Naive thymus-derived CD8-positive, alpha-beta T cell (primary cell): ENCODE data around the gene CHMP4A. TPM values are rescaled to one million over a fixed set of nuclear protein-coding genes. Genes with fewer than 3 reads are reported as not detected.

ENCODE experiments used
- ATAC-seq, 2 donors: fragments of 150-1000 bp; cut with Tn5 transposase in 1 of 2; sonication (Bioruptor Pico), chemical (Tn5 transposase) in 1 of 2; 1 replicate in 1 of 2; 2 replicates in 1 of 2; pipeline ENCODE4 v1.10.0; 2021; ENCODE audit warnings: mild to moderate bottlenecking in 2 of 2, moderate library complexity in 2 of 2
- POLR2A ChIA-PET: fragments of 350-600 bp; sonication (Branson Sonifier 250); formaldehyde crosslinking; loops from one replicate; lab custom pipeline; 2021; ENCODE audit warnings: antibody characterized with exemption; lab: Charles Lee
- DNase-seq, 10 donors: peaks; one replicate each; pipeline versions ENCODE4 v3.0.0 to v3.0.0-alpha.2; 2020 to 2022
- H3K27ac Mint-ChIP-seq, 10 donors: one replicate each; pipeline ENCODE4 v1.8.0; 2020 to 2022; ENCODE audit warnings: mild to moderate bottlenecking in 10 of 10, mixed read lengths in 10 of 10, moderate library complexity in 4 of 10, inconsistent platforms in 1 of 10
- H3K27me3 Mint-ChIP-seq, 5 donors: one replicate each; pipeline ENCODE4 v1.8.0; 2021 to 2022; ENCODE audit warnings: mixed read lengths in 5 of 5
- H3K36me3 Mint-ChIP-seq, 3 donors: one replicate each; pipeline ENCODE4 v1.8.0; 2020 to 2022; ENCODE audit warnings: mixed read lengths in 3 of 3, mild to moderate bottlenecking in 2 of 3, inconsistent platforms in 1 of 3
- H3K4me1 Mint-ChIP-seq, 4 donors: one replicate each; pipeline ENCODE4 v1.8.0; 2021 to 2022; ENCODE audit warnings: mixed read lengths in 4 of 4
- H3K4me3 Mint-ChIP-seq, 10 donors: one replicate each; pipeline ENCODE4 v1.8.0; 2020 to 2022; ENCODE audit warnings: mild to moderate bottlenecking in 10 of 10, mixed read lengths in 10 of 10, moderate library complexity in 6 of 10, inconsistent platforms in 1 of 10
- H3K9me3 Mint-ChIP-seq, 9 donors: one replicate each; pipeline ENCODE4 v1.8.0; 2020 to 2022; ENCODE audit warnings: mixed read lengths in 9 of 9, mild to moderate bottlenecking in 3 of 9, inconsistent platforms in 1 of 9, moderate library complexity in 1 of 9
- polyA plus RNA-seq, 3 donors: library from polyadenylated mRNA; unstranded; fragments of 300-500 nt; fragmentation: Illumina TruSeq; gene quantifications; one replicate each; pipeline ENCODE4 v1.2.3, GENCODE V29; 2021
- total RNA-seq, 8 experiments: library from RNA in 2 of 8; stranded (reverse) in 2 of 8; gene quantifications; one replicate each; pipeline ENCODE4 v1.2.3 and lab custom pipeline; 2021 to 2026

CHMP4A gene
- total and polyA plus RNA-seq, 5 experiments from 2014 or later = 99.4 to 144 (median 133) TPM

DNA sequence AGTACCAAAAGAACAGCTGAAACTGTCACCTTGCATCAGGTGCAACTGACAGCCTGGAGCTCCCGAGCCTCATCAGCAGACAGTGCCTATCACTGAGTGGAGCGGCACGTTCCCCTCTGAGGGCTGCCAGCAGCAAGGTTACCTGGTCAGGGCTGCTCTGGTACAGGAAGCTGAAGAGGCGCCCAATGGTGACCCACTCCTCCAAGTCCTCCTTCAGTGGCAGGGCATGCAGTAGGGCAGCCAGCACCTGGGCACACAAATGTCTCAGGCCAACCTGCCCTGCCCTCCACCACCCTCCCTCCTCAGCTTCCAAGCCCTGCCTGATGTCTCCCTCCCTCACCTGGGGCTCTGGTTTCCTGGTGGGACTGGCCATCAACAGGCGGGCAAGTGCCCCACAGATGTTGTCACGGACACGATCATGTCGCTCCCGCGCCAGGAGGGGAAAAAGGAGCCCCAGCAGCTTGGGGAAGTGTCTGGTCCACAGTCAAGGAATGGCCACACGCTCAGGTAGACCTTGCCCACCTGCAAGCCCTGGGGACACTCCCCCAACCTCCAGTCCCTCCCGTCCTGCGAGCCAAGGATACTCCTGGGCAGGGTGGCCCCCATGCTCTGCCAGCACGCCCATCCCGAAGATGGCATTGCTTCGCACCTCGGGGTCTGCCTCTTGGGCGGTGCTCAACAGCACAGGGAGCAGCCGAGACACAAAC is 31.8 kb downstream of the CHMP4A start:
- Mint-ChIP-seq H3K27me3 (no peaks in the 10 kb centered on the region), H3K27ac (peak overlapping the region in 2 of 10 donors; percentile 24 to 59), H3K36me3 (peaks cover 0 to 60% (median 6%) of the 10 kb centered on the region in 3 donors), H3K4me1 (peaks cover 0 to 7% (median 6%) of the 10 kb centered on the region in 4 donors), H3K9me3 (no peaks in the 10 kb centered on the region), H3K4me3 (no peak overlapping the region)
- ATAC-seq (peak in 1 of 2 donors; percentile 15), DNase-seq (no peak)
- POLR2A ChIA-PET = interaction anchor here (1.5 kb wide), 1 partner anchor 10 kb away, joined by 6 read pairs; the partner anchor contains the start of gene REC8

DNA sequence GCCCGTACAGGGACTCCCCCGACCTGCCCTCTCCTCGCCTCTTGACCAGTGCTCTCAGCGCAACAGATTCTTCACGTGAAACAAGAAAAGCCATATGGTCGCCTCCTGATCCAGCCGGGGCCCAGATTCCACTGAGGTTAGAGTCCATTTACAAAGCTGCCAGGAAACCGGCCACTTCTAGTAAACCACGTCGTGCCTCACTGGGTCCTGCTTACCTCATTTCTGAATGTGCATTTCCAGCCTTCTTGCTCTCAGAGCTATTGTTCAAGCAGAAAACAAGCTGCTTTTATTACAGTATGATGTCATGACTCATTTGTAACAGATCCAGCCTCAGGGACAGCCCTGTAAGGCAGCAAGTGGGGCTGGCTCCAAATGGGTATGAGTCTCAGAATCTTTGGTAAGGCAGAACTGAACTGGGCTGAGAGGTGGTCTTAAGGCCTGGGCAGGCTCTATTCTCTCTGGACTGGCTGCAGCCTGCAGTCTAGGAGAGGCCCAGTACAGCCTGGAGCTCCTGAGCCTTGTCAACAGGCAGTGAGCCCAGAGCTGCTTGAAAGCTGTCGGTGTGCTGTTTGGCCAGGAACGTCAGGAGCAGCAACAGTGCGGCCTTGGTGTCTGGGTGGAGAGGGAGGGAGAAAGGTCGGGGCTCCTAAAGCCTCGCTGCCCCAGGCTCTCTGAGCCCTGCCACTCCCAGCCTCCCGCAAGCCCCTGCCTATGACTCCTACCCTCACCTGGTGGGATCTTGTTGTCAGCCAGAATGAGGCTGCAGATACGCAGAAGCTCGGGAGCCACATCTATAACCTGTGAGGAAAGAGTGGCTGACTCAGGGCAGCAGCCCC is 33.1 kb downstream of the CHMP4A start:
- Mint-ChIP-seq H3K4me1 (peaks cover 0 to 4% (median 1%) of the 10 kb centered on the region in 4 donors), H3K36me3 (peaks cover 0 to 57% (median 3%) of the 10 kb centered on the region in 3 donors), H3K27ac (peak overlapping the region in 4 of 10 donors; percentile 20 to 61 (median 50)), H3K27me3 (no peaks in the 10 kb centered on the region), H3K4me3 (no peak overlapping the region), H3K9me3 (no peaks in the 10 kb centered on the region)
- no peak for ATAC-seq
- POLR2A ChIA-PET = interaction anchor here (1.0 to 1.2 kb wide), 2 partner anchors 9 kb away, joined by 4 to 9 read pairs; partner anchors contain the start of gene IPO4
- no peak for DNase-seq

DNA sequence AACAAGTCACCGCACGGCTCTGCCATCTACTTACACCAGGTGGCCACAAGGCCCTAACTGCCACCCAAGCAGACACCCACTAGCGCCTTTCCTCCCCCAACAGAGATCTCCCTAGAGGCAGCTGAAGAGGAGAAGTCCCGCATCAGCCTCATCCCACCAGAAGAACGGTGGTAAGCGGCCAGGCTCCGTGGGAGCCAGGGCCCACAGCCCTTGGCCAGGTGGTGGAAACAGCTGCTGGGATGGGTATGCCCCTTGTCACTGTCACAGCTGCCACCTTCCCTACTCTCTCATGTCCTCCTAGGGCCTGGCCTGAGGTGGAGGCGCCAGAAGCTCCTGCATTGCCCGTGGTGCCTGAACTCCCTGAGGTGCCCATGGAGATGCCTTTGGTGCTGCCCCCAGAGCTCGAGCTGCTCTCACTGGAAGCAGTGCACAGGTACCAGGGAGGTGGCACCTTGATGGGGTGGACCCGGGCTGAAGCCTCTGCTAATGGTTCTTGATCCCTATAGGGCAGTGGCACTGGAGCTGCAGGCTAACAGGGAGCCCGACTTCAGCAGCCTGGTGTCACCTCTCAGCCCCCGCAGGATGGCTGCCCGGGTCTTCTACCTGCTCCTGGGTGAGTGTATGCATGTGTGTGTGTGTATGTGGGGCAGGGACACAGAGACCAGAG is 33.9 kb downstream of the CHMP4A start:
- Mint-ChIP-seq H3K27me3 (no peaks in the 10 kb centered on the region), H3K4me3 (no peak overlapping the region), H3K36me3 (peaks cover 0 to 62% (median 3%) of the 10 kb centered on the region in 3 donors), H3K27ac (peak overlapping the region in 4 of 10 donors; percentile 53 to 67 (median 62)), H3K4me1 (peaks cover 0 to 7% (median 5%) of the 10 kb centered on the region in 4 donors), H3K9me3 (no peaks in the 10 kb centered on the region)
- ATAC-seq (no peak), DNase-seq (no peak)
- POLR2A ChIA-PET = interaction anchor here (0.6 to 1.3 kb wide), 6 partner anchors 9 to 39 kb away, joined by 3 to 9 read pairs (median 4); partner anchors contain the start of genes IPO4, IRF9 and TM9SF1

DNA sequence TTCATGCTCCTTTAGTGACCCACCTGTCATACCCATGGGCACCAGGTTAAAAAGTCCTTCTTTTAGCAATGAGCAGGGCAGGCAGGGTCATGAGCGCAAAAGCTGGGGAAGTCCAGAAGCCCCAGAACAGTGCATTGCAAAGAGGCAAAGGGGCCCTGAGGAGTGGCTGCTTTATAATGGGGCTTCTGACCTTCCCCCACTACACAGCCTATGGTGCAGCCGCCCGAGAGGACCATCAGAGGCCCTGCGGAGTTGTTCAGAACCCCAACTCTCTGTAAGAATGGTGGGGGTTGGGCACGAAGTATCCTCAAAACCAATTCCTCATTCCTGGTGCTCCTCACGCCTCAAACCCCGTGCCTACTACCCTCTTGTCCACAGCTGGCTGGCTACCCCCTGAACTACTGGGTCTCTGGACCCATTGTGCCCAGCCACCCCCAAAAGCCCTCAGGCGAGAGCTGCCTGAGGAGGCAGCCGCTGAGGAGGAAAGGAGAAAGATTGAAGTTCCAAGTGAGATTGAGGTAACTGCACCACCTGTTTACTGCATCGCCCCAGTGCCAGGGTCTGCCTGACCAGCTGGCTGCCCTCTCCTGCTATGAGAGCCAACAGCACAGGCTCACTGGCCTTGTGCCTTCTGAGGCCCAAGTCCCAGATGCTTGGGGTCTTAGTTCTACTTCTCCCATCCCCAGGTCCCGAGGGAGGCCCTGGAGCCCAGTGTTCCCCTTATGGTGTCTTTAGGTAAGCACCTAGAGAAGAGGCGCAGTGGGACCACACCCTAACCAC is 34.7 kb downstream of the CHMP4A start:
- H3K9me3 Mint-ChIP-seq = no peaks in the 10 kb centered on the region
- H3K4me3 Mint-ChIP-seq = no peak overlapping the region
- no peaks in the 10 kb centered on the region for H3K27me3 Mint-ChIP-seq
- no peak for DNase-seq
- POLR2A ChIA-PET = interaction anchor here (0.6 to 1.3 kb wide), 4 partner anchors 10 to 38 kb away, joined by 3 to 4 read pairs (median 3); partner anchors contain the start of genes IPO4, IRF9 and TM9SF1
- ATAC-seq = no peak
- peaks cover 0 to 8% (median 7%) of the 10 kb centered on the region in 4 donors for H3K4me1 Mint-ChIP-seq
- H3K27ac Mint-ChIP-seq = peak overlapping the region in 3 of 10 donors; percentile 25 to 67 (median 37)
- peaks cover 0 to 59% (median 3%) of the 10 kb centered on the region in 3 donors for H3K36me3 Mint-ChIP-seq

DNA sequence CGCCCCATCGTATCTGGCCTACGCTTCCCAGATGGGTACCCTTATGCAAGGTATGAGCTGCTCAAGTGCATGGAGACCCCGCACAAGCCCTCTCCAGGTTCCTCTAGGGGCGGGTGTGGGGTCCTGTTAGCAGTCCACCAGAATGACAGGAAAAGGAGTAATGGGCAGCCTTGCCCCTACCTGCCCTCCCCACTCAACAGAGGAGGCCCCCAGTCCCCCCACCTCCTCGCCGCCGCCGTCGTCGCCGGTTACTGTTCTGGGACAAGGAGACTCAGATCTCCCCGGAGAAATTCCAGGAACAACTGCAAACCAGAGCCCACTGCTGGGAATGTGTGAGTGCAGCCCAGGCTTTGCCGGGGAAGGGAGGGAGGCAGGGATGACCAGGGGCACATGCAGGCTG is 35.4 kb downstream of the CHMP4A start:
- no peak for ATAC-seq
- Mint-ChIP-seq H3K4me1 (peaks cover 7 to 12% (median 12%) of the 10 kb centered on the region in 4 donors), H3K27me3 (no peaks in the 10 kb centered on the region), H3K9me3 (no peaks in the 10 kb centered on the region), H3K4me3 (no peak overlapping the region), H3K36me3 (peaks cover 0 to 52% (median 3%) of the 10 kb centered on the region in 3 donors), H3K27ac (peak overlapping the region in 1 of 10 donors; percentile 52)
- POLR2A ChIA-PET = no interaction called here
- DNase-seq = no peak

DNA sequence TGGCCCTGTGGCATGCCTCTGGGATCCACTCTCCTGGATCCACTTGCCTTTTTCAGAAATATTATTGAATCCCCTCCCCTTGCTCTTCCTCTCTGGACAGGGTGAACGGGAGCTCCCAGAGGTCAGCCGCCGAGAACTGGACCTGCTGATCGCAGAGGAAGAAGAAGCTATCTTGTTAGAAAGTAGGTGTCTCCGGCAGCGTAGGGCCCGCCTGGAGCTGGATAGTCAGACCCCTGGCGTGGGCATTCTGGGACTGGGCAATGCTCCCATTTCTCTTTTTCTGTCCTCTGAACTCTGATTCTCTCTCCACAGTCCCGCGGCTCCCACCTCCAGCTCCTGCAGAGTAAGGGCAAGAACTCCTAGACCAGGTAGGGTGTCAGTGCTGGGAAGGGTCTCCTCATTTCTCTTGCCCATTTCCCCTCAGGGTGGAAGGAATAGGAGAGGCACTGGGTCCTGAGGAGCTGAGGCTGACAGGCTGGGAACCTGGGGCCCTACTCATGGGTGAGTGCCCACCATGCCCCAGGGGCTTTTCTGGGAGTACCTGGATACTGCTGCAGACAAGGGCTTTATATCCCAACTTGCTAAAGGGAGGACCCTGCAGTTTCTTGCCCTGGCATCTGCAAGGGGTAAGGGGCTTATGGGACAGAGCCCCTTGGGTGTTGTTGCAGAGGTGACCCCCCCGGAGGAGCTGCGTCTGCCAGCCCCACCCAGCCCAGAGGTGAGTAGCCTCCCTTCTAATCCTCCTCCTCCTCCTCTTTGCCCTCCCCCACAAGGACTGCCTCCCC is 36.1 kb downstream of the CHMP4A start:
- DNase-seq (no peak), ATAC-seq (no peak)
- POLR2A ChIA-PET = interaction anchor here (0.6 to 1.2 kb wide), 4 partner anchors 8 to 44 kb away, joined by 3 read pairs; partner anchors contain the start of gene IRF9
- no peaks in the 10 kb centered on the region for H3K27me3 Mint-ChIP-seq
- peak overlapping the region in 4 of 10 donors; percentile 40 to 86 (median 68) for H3K27ac Mint-ChIP-seq
- H3K4me1 Mint-ChIP-seq = peaks cover 10 to 18% (median 14%) of the 10 kb centered on the region in 4 donors
- no peaks in the 10 kb centered on the region for H3K9me3 Mint-ChIP-seq
- peaks cover 0 to 47% (median 3%) of the 10 kb centered on the region in 3 donors for H3K36me3 Mint-ChIP-seq
- no peak overlapping the region for H3K4me3 Mint-ChIP-seq

DNA sequence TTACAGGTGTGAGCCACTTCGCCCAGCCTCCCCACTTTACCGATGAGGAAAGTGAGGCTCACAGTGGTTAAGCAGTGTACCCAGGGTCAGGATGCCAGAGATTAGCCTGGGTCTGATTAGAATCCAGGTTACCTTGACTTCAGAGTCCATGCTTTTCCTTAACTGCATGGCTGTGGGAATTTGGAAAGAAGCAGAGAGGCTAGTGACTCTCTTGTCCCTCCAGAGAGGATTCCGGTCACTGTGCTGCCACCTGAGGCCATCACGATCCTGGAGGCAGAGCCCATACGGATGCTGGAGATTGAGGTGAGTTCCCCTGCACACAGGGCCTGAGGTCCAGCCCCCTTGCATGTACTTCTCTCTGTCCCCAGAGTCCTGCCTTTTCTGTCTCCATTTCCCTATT is 36.7 kb downstream of the CHMP4A start:
- DNase-seq (no peak), ATAC-seq (no peak)
- peaks cover 12 to 22% (median 18%) of the 10 kb centered on the region in 4 donors for H3K4me1 Mint-ChIP-seq
- H3K27ac Mint-ChIP-seq = peak overlapping the region in 1 of 10 donors; percentile 40
- peaks cover 0 to 43% (median 3%) of the 10 kb centered on the region in 3 donors for H3K36me3 Mint-ChIP-seq
- H3K9me3 Mint-ChIP-seq = no peaks in the 10 kb centered on the region
- H3K4me3 Mint-ChIP-seq = no peak overlapping the region
- POLR2A ChIA-PET = interaction anchor here (0.6 to 1.2 kb wide), 5 partner anchors 7 to 43 kb away, joined by 3 to 4 read pairs (median 3); partner anchors contain the start of gene IRF9
- H3K27me3 Mint-ChIP-seq = no peaks in the 10 kb centered on the region

DNA sequence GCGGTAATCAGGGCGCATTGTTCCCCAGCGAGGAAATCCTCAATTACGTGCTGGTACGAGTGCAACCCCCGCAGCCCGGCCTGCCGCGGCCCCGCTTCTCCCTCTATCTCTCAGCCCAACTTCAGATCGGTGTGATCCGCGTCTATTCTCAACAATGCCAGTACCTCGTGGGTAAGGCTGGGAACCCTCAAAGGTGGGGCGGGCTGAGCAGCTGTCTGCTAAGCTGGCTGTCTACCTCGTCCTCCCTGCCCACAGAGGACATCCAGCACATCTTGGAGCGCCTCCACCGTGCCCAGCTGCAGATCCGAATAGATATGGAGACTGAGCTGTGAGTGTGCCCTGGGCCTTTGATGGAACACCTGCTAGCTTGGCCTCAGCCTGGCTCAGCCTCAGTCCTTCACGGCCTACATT is 40.4 kb downstream of the CHMP4A start:
- no peak for DNase-seq
- POLR2A ChIA-PET = interaction anchor here (0.7 to 2.5 kb wide), 8 partner anchors 9 to 58 kb away, joined by 3 to 11 read pairs (median 3); partner anchors contain the start of genes CHMP4A, DCAF11, IPO4 and MDP1

DNA sequence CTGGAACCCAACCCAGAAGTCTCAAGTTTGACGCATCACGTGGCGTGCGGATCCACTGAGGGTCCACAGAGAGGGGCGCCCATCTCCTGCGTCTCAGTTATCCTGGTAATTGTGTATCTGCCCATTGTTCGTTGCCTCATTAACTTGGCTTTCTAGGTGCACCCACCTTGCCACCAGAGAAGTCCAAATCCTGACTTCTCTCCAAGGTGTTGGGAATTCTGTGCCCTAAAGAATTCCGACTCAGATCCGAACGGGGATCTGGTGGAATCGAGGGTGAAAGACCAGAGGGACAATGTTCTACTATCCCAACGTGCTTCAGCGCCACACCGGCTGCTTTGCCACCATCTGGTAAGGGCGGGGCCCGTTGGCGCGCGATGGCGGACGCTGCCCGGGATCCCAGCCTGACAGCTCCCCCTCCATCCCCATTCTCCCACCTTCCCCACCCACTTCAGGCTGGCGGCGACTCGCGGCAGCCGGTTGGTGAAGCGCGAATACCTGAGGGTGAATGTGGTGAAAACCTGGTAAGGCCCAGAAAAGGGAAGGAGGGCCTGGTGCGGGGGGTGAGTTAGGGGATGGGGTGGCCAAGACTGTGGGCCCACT is 40.9 kb downstream of the CHMP4A start:
- peak overlapping the region; percentile 86 to 97 (median 92) for H3K4me3 Mint-ChIP-seq
- POLR2A ChIA-PET = interaction anchor here (0.6 to 3.5 kb wide), 9 partner anchors 10 to 57 kb away, joined by 3 to 27 read pairs (median 4); partner anchors contain the start of genes DCAF11, EMC9, IPO4 and IRF9
- peak overlapping the region in 9 of 10 donors; percentile 48 to 93 (median 91) for H3K27ac Mint-ChIP-seq
- ATAC-seq = no peak
- peaks cover 18 to 40% (median 37%) of the 10 kb centered on the region in 4 donors for H3K4me1 Mint-ChIP-seq
- H3K27me3 Mint-ChIP-seq = no peaks in the 10 kb centered on the region
- H3K9me3 Mint-ChIP-seq = no peaks in the 10 kb centered on the region
- DNase-seq = no peak
- peaks cover 0 to 40% (median 12%) of the 10 kb centered on the region in 3 donors for H3K36me3 Mint-ChIP-seq

More for the DNA sequence above, 40.4 kb downstream of the CHMP4A start:
- Mint-ChIP-seq H3K27ac (peak overlapping the region; percentile 34 to 91 (median 68)), H3K4me1 (peaks cover 14 to 37% (median 33%) of the 10 kb centered on the region in 4 donors), H3K27me3 (no peaks in the 10 kb centered on the region), H3K4me3 (peak overlapping the region; percentile 47 to 97 (median 83)), H3K36me3 (peaks cover 0 to 35% (median 8%) of the 10 kb centered on the region in 3 donors), H3K9me3 (no peaks in the 10 kb centered on the region)
- no peak for ATAC-seq
